HG03354 (cell line): Measurements from ENCODE around the gene PALLD.
A peak's percentile ranks its signal among the peaks of the same experiment; 100 is the strongest.

Experiments used
- ATAC-seq: cut with Tn5 transposase; IDR thresholded peaks from one replicate; pipeline ENCODE4 v1.9.1; 2021; ENCODE audit warnings: mild to moderate bottlenecking; ENCODE audit not compliant: unreplicated experiment, poor library complexity, severe bottlenecking

The PALLD gene

DNA sequence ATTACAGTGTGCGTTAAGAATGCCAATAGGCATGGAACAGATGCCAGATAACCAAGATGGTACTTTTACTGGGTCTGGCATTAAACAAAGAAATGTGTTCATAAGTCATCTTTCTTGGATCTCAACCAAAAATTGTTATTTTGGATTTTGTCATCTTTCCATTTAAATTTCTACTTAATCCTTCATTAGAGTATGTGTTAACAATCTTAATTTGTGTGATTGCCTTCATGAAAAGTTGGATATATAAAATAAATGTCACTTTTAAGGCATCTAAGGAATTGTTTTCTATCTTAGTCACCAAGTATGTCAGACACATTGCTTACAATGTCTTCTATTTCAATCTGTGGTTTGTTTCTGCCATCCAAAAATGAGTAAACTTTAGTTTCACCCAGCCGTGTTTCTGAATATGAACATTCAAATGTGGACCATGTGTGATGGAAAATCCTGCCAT is 87.5 kb downstream of the PALLD start:
- ATAC-seq: peak; percentile 65

DNA sequence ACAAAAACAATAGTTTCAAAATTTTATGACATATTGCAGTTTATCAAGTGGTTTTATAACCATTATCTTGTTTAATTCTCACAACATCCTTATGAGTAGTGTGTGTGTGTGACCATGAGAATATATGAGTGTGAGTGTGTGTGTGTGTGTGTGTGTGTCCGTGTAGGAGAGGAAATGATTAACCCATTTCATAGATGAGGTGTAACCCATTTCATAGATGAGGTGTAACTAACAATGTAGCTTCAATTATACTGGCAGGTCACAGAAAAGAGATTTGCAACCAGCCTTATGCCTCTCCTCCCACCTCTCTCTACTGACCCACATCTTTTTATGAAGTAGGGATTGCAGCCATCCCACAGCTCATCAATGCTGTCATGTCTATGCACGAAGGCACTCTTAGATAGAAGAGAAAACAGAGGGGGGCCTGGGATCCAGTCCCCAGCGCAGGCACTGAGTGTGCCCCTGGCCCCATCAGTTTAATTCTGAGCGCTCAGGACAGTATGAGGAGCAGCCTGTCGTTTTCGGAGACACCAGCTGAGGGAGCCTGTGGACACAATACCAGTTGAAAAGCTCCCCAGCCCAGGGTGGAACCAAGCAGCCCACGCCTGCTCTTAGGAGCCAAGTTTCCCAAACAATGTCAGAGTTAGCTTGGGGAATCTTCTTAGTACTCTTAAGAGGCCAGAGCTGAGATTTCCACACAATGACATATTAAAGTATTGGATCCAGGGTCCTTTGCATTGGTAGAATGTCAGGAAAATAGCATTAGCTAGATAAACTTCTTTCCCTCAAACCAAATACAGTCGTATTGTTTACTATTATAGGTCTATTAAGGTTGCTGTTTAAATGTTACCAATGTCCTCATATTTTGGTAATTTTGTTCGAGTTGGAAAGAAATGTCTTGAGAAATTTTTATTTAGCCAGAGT is 88.6 kb downstream of the PALLD start:
- peak; percentile 88 for ATAC-seq

DNA sequence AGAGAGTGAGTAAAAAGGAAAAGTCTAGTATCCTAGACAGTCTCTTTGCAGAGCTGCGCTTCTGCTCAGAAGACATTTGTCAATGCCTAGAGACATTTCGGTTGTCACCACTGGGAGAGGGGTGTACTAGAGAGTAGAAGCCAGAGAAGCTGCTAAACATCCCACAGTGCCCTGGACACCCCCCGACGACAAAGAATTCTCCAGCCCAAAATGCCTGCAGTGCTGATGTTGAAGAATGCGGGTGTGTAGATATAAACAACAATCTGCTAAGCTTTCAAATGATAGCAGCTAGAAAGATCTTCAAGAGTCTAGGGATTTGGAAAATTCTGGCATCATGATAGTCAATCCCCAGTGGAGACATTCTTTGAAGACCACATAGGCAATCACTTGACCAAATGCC is 90.1 kb downstream of the PALLD start:
- no peak for ATAC-seq

DNA sequence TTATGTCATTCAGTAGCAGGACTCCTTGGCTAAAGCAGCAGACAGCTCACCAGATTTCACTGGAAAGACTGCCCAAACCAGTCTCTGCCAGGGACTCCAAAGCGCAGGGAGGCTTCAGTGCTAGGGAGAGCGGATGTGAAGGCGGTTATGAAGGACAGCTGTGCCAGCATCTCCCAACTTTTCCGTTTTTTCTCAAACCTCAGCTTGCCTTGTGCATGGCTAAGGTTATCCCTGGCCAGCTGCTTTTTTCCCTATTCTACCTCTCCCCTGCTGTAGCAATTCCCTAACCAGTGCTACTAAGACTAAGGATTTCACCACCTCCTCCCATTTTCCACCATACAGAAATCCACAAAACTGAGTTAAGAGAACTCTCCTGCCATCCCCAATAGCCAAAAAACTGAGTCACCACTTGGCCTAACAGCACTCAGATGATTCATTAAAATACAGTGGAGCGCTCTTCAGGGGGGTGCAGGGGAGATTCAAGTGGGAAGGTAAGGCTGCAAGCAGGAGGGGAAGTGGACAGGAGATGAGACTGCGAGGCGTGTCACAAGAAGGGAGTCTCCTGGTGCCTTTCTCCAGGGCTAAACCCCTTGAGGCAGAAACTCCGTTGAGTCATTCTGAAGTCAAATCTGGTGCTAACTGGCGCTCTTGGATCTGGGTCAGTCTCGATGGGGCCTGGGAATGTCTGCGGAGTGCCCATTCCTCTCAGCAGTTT is 90.7 kb downstream of the PALLD start:
- no peak for ATAC-seq

DNA sequence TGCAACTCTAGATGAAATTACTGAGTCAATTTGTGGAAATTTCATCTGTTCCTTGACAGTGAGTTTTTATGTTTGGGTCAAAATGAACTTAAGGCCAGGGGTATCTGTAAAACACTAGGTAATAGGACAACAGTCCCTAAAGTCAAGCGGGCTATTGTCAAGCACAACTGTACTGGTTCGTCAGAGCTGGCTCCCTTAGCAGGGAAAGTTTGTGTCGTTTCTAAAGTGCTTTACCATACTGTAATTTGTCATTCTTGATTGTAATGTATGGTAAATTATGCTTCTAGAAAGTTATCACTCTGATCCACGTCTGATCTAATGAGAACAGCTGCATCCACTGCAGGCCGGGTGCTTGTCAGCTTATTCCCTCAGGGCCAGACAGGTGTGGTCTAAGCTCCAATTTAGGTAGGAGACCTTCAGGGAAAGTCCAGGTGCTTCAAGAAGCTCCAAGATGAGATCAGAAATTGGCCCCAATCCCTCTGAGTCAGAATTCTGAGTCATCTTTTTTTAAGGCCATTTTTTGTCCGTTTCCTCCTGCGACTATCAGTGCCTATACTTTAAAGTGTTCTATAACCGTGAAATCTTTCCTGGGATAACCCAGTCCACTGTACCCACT is 92.2 kb downstream of the PALLD start:
- no peak for ATAC-seq

DNA sequence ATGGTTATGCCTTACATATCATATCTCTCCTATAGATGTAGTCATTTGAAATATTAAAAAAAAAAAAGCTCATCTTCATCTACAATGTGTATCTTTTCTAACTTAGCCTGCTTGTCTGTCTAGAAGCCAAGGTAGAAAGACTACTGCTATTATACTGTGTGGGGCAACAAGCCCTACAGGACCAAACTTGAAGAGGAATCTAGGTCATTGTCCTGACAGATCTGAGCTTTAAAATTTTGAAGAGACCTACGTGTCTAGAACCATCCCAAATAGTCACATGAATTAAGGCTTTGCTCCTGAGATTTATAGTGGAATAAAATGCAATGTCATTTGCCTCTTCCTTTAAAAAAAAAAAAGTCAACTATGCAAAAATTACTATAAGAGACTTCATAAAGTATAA is 95.8 kb downstream of the PALLD start:
- no peak for ATAC-seq

DNA sequence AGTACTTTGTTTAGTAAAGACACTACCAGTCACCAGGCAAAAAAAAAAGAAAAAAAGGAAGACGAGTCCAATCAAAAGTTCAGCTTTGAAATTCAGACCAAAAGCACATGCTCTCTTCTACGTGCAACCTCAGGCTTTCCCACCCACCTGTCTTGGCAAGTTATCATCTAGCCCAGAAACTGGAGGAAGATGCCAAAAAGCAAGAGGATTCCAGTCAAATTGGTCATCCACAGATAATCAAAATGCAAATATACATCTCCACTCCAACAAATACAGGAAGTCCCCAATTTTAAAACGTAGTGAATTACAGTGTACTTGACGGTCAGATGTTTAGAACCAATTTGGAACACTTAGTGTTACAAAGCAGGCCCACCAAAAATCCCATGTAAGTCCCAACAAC is 96.5 kb downstream of the PALLD start:
- ATAC-seq: no peak

DNA sequence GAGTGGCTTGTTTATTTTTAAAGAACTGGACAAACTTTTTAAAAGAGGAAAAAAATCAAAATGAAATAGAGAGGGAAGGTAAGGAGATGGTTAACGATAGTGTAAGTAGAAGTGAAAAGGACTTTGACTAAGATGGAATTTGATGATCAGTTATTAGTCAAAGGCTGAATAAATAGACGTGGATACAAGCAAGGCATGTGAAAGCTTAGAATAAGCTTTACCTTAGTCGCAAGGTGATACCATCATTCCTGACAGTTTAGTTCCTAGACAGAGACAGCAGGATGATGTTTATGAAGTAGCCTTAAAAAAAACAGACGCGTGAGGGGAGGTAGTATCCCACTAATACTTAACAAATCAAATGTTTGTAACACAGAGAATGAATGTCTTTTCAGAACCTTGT is 97.3 kb downstream of the PALLD start:
- ATAC-seq: no peak

DNA sequence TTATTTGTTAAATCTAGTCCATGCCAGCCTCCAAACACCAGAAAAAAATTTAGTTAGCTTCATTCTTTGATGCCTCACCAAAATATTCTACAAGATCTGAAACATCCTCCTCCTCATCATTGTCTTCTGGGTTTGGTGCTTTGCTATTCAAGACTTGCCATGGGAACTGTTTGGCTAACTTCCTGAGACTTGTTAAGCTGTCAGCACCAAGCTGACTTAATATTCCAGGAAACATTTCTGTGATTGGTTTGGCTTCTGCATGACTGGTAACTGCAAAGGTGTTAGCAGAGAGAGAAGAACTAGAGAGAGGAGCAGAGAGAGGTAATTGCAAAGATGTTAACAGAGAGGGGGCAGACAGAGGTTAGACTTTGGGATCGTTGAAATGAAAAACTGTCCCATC is 101.3 kb downstream of the PALLD start:
- no peak for ATAC-seq

DNA sequence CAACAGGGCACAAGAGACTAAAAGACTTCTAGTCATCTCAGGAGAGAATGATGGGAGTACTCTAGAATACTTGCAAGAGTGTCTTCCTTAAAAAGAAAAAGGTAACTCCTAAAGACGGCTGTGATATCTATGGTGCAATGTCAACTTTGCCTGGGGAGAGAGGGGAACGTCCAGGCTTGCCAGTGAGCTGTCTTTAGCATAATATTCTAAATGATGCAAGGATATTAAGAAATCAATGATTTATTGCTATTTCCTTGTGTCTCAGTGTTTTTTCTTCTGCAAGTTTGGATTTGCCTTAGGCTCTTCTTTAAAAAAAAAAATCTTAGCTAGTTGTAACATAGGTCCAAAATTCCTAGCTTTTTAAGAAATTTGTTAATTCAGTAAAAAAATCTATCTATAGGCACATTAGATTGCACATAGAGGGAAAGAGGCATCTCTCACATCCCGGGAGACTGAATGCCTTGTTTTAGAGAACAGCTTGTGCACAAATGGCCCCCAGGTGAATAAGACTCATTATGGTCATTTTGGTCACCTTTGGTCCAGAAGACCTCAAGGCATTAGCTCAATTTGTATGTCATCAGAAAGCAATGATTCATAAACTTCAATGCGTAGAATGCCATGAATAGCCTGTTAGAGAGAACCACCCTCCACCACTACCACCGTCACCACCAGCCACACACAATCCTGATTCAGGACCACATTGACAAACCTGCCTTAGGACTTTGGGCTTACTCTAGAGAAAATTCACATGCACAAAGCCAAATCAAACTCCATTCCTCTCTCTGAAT is 104.1 kb downstream of the PALLD start:
- no peak for ATAC-seq

DNA sequence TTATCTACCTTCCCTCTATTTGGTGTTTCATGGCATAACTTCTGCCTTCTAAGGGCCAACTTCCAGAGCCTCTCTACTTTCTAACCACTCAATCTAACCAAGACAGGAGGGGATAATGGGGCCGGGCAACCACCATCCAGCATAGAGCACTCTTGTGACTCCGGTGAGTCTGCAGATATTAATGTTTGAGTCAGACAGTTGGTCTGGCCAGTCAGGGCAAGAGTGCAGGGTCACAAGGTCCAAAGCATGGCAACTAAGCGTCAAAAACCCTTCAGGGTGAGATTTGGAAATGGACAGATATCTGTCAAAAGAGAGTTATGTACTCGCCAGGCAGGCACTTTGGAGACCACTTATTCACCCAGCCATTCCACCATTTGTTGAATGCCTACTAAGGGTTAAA is 105.0 kb downstream of the PALLD start:
- no peak for ATAC-seq

DNA sequence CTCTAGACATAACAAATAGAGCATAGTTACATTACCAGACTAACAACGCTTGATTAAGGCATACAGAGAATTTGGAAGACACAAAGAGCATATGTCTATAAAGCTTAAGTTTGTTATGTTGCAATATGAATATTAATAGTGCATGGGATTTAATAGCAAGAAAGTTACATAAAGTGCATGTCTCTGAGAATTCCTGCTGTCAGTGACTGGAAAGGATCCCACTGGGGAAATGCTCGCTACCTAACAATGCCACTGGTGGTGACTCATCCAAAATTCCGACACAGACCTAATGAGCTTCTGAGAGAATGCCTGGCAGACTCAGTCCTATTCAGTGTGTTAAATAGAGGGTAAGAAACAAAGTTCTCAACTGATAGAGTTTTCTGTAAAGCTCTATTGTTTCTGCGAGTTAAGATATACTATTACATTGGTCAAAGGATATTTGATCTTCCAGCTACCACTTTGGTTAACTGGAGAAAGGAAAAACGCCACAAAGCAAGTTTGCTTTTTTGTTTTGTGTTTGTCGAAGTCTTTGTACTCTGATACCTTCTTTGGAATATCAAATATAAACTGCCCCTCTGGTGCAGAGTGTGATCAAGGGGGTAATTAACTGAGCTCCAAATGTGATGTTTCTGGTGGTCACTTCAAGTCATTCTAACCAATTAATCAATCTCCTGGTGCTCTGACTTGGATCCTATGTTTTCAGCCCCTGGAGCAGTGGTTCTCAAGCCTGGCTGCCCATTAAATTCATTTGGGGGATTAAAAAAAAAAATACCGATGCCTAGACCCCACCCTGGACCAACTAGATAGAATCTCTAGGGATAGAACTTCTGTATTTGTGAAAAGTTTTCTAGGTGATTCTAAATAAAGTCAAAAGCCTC is 107.9 kb downstream of the PALLD start:
- no peak for ATAC-seq

DNA sequence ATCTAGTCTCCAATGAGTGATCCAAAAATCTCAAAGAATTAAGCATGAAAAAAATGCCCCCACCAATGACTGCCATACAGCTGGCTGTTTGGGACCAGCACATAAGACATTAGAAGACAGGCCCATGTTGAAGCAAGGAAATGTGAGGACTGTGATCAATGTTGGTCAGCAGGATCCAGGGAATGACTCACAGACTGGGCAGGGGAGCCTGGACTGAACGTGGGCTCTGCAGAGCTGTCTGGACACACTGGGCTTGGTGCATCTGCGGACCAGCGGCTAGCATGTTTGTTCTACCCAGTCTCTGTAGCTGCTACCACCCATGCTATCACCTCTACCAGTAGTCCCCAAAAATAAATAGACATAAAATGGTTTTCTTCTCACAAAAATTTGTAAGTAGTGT is 108.6 kb downstream of the PALLD start:
- no peak for ATAC-seq

DNA sequence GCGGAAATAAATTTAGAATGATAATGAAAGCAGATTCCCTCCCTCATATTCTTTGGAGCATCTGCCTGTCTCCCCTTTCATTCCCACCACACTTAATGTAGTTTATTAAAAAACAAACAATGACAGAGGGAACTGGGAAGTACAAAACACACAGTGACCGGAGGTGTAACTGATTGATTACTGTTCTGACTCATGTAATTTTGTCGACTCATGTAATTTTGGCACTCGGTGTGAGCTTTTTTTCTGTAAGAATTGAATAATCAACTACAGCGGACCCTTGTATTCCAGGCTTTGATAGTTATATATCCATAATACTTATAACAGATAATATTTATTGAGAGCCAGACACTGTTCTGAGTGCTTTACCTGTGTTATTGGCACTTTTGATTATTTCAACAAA is 110.4 kb downstream of the PALLD start:
- no peak for ATAC-seq

DNA sequence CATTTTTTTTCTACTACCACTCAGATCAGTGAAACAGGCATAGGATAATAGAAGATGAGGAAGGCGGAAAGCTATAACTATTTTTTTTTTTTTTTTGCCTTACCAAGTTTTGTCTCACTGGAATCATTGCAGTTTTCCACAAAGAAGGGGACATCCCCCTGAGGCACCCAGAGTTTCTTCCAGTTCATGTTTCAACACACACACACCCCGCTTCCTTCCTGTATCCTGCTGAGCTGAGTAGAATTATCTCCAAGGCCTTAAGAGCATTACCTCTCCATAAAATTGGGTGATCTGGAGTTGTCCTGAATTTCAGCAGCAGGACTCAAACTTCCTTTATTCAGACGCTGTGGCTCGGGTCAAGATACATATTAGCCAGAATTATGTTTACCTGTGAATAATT is 111.9 kb downstream of the PALLD start:
- no peak for ATAC-seq

DNA sequence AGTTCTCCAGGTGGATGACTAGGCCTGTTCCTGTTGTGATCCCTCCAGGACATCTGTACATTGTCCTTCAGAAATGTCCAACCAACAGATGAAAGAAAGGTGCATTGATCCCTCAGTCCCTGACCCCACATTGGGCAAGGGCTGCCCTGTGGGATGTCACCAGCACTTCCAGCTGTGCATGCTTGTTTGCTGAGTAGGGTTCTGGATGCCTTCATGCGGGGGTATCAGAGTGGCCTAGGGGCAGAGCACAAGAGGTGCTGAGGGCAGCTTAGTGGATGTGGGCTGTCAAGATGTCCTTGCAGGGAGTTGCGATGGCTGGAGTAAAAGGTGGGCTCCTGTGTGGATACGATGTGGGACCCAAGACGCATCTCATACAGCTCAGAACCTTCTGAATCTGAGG is 112.5 kb downstream of the PALLD start:
- no peak for ATAC-seq

DNA sequence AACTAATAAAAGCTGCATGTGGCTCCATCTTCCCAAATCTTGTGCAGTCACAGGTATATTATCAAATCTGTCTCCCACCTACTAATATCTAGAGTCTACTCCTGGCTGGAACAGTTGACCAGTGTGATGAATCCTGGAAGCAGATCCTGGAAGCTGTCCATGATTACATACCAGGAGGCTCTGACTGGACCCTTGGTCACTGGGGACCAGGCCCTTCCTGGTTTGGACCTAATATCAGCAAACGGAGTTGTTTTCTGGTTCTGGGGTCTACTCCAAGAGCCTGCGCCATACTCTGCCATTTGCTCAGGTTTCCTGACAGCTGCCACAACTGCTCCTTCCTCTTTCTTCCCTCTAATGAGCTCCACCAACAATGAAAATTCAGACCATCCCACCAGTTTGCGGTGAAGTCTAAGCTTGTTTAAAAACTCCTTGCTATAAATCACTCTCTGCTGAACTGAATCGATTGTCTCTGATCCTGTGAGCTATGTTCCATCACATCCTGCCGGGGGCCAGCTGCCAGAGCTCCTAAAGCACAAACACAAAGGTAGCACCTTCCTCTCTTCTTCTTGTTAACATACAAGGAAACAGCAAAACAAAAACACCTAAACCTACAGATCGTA is 114.2 kb downstream of the PALLD start:
- ATAC-seq: no peak

DNA sequence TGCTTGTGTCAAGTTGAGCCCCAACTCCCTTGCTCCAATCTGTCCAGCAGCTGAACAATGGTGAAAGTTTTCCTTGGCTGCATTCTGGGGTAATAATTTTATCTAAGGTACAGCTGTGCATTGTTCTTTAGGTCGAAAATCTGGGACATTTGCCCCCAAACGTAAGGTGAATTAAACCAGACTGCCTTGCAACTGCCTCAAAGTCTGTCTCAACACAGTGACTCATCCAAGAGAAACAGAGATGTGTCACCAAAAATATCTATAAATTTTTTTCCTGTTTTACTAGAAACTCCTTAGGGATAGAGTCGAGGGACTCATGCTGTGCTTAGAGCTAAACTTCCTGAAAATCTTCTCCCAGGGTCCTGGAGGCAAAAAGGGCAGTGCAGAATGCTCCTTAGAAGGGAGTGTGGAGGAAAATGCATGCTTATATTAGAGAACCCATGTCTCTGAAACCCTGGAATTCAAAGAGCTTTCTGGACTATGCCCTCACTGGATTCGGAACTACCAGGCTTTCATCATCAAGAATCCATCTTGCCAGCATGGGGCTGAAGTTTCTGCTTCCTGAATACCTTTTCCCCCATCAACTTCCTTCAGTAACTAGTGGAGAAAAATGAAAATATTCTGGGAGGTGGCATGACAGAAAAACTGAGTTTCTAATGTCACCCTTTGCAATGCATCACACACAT is 115.7 kb downstream of the PALLD start:
- ATAC-seq: no peak
